ENCODE measurements around the gene LCE5A. TPM values are rescaled to one million over a fixed set of nuclear protein-coding genes. Genes with fewer than 3 reads are reported as not detected.

The LCE5A gene
- total RNA-seq, 1 donor from 2014 or later: not detected

DNA sequence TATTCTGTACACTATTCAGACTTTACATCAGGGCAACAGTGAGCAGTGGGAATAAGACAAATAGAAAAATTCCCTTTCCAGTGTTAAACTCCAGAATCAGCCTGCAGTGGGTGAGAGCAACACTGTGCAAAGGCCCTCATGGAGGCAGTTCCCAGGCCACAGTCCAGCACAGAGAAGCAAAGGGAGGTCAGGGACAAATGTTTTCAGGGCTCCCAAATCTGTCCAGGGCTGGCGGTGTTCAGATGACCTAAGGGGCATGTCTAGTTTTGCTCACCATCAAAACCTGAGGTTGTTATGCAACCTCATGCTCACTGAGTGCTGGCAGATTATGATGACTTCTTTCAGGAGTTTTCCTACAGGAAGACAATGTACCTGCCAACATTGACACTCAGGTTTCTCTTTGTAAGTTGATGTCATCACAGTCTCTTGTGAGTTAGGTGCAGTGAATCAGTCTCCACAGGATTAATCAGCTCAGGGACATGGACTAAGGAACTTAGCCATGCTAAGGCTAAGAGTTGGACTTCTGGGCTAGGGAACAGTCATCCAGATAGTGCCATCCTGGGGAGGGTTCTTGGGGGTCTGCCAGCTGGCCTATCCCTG lies 3.6 kb upstream of the LCE5A start:
- TF ChIP-seq, protein P1, sequence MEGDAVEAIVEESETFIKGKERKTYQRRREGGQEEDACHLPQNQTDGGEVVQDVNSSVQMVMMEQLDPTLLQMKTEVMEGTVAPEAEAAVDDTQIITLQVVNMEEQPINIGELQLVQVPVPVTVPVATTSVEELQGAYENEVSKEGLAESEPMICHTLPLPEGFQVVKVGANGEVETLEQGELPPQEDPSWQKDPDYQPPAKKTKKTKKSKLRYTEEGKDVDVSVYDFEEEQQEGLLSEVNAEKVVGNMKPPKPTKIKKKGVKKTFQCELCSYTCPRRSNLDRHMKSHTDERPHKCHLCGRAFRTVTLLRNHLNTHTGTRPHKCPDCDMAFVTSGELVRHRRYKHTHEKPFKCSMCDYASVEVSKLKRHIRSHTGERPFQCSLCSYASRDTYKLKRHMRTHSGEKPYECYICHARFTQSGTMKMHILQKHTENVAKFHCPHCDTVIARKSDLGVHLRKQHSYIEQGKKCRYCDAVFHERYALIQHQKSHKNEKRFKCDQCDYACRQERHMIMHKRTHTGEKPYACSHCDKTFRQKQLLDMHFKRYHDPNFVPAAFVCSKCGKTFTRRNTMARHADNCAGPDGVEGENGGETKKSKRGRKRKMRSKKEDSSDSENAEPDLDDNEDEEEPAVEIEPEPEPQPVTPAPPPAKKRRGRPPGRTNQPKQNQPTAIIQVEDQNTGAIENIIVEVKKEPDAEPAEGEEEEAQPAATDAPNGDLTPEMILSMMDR (IDR thresholded peaks at IDR 0.05; ENCODE audit: insufficient read depth, low read length, severe bottlenecking): no peak
- H3K36me3 ChIP-seq (ENCODE audit: control insufficient read depth, insufficient read depth, low read length): no peaks in the 10 kb centered on the region
- peak; percentile 99 for DNase-seq (ENCODE audit: low read depth)
- peak; percentile 99 for FAIRE-seq
- no peak overlapping the region for H3K4me3 ChIP-seq (ENCODE audit: low read depth, low read length)
- H3K27me3 ChIP-seq (ENCODE audit: control insufficient read depth, insufficient read depth, low read length): no peaks in the 10 kb centered on the region

DNA sequence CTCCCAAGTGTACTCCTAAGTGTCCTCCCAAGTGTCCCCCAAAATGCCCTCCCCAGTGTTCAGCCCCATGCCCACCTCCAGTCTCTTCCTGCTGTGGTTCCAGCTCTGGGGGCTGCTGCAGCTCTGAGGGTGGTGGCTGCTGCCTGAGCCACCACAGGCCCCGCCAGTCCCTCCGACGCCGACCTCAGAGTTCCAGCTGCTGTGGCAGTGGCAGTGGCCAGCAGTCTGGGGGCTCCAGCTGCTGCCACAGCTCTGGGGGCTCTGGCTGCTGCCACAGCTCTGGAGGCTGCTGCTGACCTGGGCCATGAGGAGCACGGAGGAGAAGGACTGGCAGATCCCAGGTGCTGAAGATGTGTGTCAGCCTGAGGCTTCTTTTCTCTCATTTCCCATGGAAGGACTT lies 993 bp downstream of the LCE5A start:
- Histone ChIP-seq H3K27me3 (ENCODE audit: control insufficient read depth, insufficient read depth, low read length) (no peaks in the 10 kb centered on the region), H3K4me3 (ENCODE audit: low read depth, low read length) (no peak overlapping the region), H3K36me3 (ENCODE audit: control insufficient read depth, insufficient read depth, low read length) (no peaks in the 10 kb centered on the region)
- no peak for DNase-seq (ENCODE audit: low read depth)
- no peak for FAIRE-seq
- TF ChIP-seq, protein P1 (IDR thresholded peaks at IDR 0.05; ENCODE audit: insufficient read depth, low read length, severe bottlenecking): no peak

- TF ChIP-seq, protein P1 (IDR thresholded peaks at IDR 0.05; ENCODE audit: insufficient read depth, low read length, severe bottlenecking): no peak
- H3K4me3 ChIP-seq (ENCODE audit: low read depth, low read length): no peak overlapping the region
- H3K27me3 ChIP-seq (ENCODE audit: control insufficient read depth, insufficient read depth, low read length): no peaks in the 10 kb centered on the region
- DNase-seq (ENCODE audit: low read depth) (peak; percentile 41), FAIRE-seq (no peak)
- H3K36me3 ChIP-seq (ENCODE audit: control insufficient read depth, insufficient read depth, low read length): no peaks in the 10 kb centered on the region
These were observed 2.5 kb downstream of the LCE5A start for GRCh38 chr1:152513081-152513480.

GRCh38 chr1:152514715-152515433 lies 4.3 kb downstream of the LCE5A start:
- H3K36me3 ChIP-seq (ENCODE audit: control insufficient read depth, insufficient read depth, low read length): no peaks in the 10 kb centered on the region
- H3K4me3 ChIP-seq (ENCODE audit: low read depth, low read length): peak overlapping the region; percentile 34
- no peak for FAIRE-seq
- DNase-seq (ENCODE audit: low read depth): peak; percentile 13
- no peaks in the 10 kb centered on the region for H3K27me3 ChIP-seq (ENCODE audit: control insufficient read depth, insufficient read depth, low read length)
- TF ChIP-seq, protein P1 (IDR thresholded peaks at IDR 0.05; ENCODE audit: insufficient read depth, low read length, severe bottlenecking): no peak

GRCh38 chr1:152515434-152515783 lies 4.8 kb downstream of the LCE5A start:
- TF ChIP-seq, protein P1 (IDR thresholded peaks at IDR 0.05; ENCODE audit: insufficient read depth, low read length, severe bottlenecking): no peak
- peak overlapping the region; percentile 34 for H3K4me3 ChIP-seq (ENCODE audit: low read depth, low read length)
- H3K27me3 ChIP-seq (ENCODE audit: control insufficient read depth, insufficient read depth, low read length): no peaks in the 10 kb centered on the region
- no peaks in the 10 kb centered on the region for H3K36me3 ChIP-seq (ENCODE audit: control insufficient read depth, insufficient read depth, low read length)
- FAIRE-seq (no peak), DNase-seq (ENCODE audit: low read depth) (peak; percentile 44)
